ENCODE measurements around the gene ZNF169.
"Not testable (repeated sequence)": the region's sequence is repeated elsewhere in the genome, so short reads cannot be mapped to it uniquely, and the experiment has no call there.

GRCh38 chr9:94315034-94315984 is 56.2 kb downstream of the ZNF169 start:
- TF ChIP-seq EZH2 (optimal IDR thresholded peaks at IDR 0.05; ENCODE audit: low read depth, low read length); CTCF (IDR thresholded peaks at IDR 0.05; ENCODE audit: low read length); EZH2phosphoT487 (IDR thresholded peaks at IDR 0.05; ENCODE audit: low read length): not testable (repeated sequence)
